HepG2 (cell line): Measurements from ENCODE around the gene NUP153. TPM values are rescaled to one million over a fixed set of nuclear protein-coding genes. Genes with fewer than 3 reads are reported as not detected.

Experiments used
- AGO1 ChIP-seq: fragments of 200-400 bp; formaldehyde crosslinking; IDR thresholded peaks from 2 replicates; pipeline ENCODE4 v1.6.1; 2017; ENCODE audit warnings: mild to moderate bottlenecking, low read depth, low read length, moderate library complexity; ENCODE audit not compliant: poor library complexity, severe bottlenecking
- CC2D1A ChIP-seq: sonication (generic); formaldehyde crosslinking; IDR thresholded peaks from 2 replicates; pipeline ENCODE4 v1.8.1; 2023; ENCODE audit warnings: mild to moderate bottlenecking, missing genetic modification reagents
- JARID2 ChIP-seq: sonication (generic); formaldehyde crosslinking; IDR thresholded peaks from 2 replicates; pipeline ENCODE4 v1.8.1; 2023; ENCODE audit warnings: missing genetic modification reagents, inconsistent platforms; ENCODE audit not compliant: insufficient replicate concordance
- KLF13 ChIP-seq: sonication (generic); formaldehyde crosslinking; IDR thresholded peaks from 2 replicates; pipeline ENCODE4 v1.4.0; 2020; ENCODE audit warnings: mild to moderate bottlenecking, missing genetic modification reagents
- PCBP2 ChIP-seq: fragments of 200-400 bp; formaldehyde crosslinking; optimal IDR thresholded peaks from 2 replicates; pipeline ENCODE3; 2018; ENCODE audit warnings: low read length, low read depth; ENCODE audit not compliant: poor library complexity, severe bottlenecking
- POLR2AphosphoS5 ChIP-seq: IDR thresholded peaks from 2 replicates; pipeline ENCODE4 v1.6.1; 2012; ENCODE audit warnings: low read depth, low read length
- TBP ChIP-seq: sonication (generic); formaldehyde crosslinking; IDR thresholded peaks from 2 replicates; pipeline ENCODE4 v1.5.0; 2020; ENCODE audit warnings: missing genetic modification reagents
- TGIF2 ChIP-seq: IDR thresholded peaks from 2 replicates; pipeline ENCODE4 v1.6.1; 2016; ENCODE audit warnings: control low read depth, missing compliant biosample characterization
- XRCC5 ChIP-seq: fragments of 200-400 bp; formaldehyde crosslinking; optimal IDR thresholded peaks from 2 replicates; pipeline ENCODE3; 2017; ENCODE audit warnings: mild to moderate bottlenecking, low read length
- ZEB1 ChIP-seq: IDR thresholded peaks from 2 replicates; pipeline ENCODE4 v1.6.1; 2012; ENCODE audit warnings: mild to moderate bottlenecking, low read depth, inconsistent platforms; ENCODE audit not compliant: insufficient replicate concordance
- ZFP90 ChIP-seq: sonication (generic); formaldehyde crosslinking; IDR thresholded peaks from 2 replicates; pipeline ENCODE4 v1.8.0; 2022; ENCODE audit warnings: missing genetic modification reagents, mild to moderate bottlenecking, inconsistent platforms, borderline replicate concordance
- ZFX ChIP-seq: sonication (generic); formaldehyde crosslinking; IDR thresholded peaks from 2 replicates; pipeline ENCODE4 v1.4.0; 2020; ENCODE audit warnings: mild to moderate bottlenecking, low read depth, missing genetic modification reagents, moderate library complexity
- ZNF225 ChIP-seq: sonication (generic); formaldehyde crosslinking; IDR thresholded peaks from 2 replicates; pipeline ENCODE4 v1.4.0; 2020; ENCODE audit warnings: mild to moderate bottlenecking, missing genetic modification reagents
- ZNF354B ChIP-seq: sonication (generic); formaldehyde crosslinking; IDR thresholded peaks from 2 replicates; pipeline ENCODE4 v1.8.0; 2022; ENCODE audit warnings: mild to moderate bottlenecking, missing genetic modification reagents
- ZNF484 ChIP-seq: sonication (generic); formaldehyde crosslinking; IDR thresholded peaks from 2 replicates; pipeline ENCODE4 v1.5.1; 2020; ENCODE audit warnings: mild to moderate bottlenecking, low read depth, missing genetic modification reagents, borderline replicate concordance
- ZNF558 ChIP-seq: sonication (generic); formaldehyde crosslinking; IDR thresholded peaks from 2 replicates; pipeline ENCODE4 v1.9.0; 2022; ENCODE audit warnings: mild to moderate bottlenecking, missing genetic modification reagents, borderline replicate concordance
- ZNF660 ChIP-seq: sonication (generic); formaldehyde crosslinking; IDR thresholded peaks from 2 replicates; pipeline ENCODE4 v1.5.1; 2020; ENCODE audit warnings: mild to moderate bottlenecking, low read depth, missing genetic modification reagents, borderline replicate concordance
- ZNF670 ChIP-seq: sonication (generic); formaldehyde crosslinking; IDR thresholded peaks from 2 replicates; pipeline ENCODE4 v1.8.0; 2022; ENCODE audit warnings: mild to moderate bottlenecking, missing genetic modification reagents, borderline replicate concordance
- ZNF768 ChIP-seq: sonication (generic); formaldehyde crosslinking; IDR thresholded peaks from 2 replicates; pipeline ENCODE4 v1.4.0; 2020; ENCODE audit warnings: missing genetic modification reagents
- ZNF839 ChIP-seq: sonication (generic); formaldehyde crosslinking; IDR thresholded peaks from 2 replicates; pipeline ENCODE4 v1.4.0; 2020; ENCODE audit warnings: missing genetic modification reagents, mild to moderate bottlenecking, borderline replicate concordance
- ZZZ3 ChIP-seq: sonication (generic); formaldehyde crosslinking; IDR thresholded peaks from 2 replicates; pipeline ENCODE4 v1.4.0; 2020; ENCODE audit warnings: missing genetic modification reagents, mild to moderate bottlenecking, borderline replicate concordance
- polyA plus RNA-seq, 8 experiments: library from polyadenylated mRNA; depleted of rRNA in 3 of 8; stranded (reverse) in 7 of 8; unstranded in 1 of 8; fragments of >200 nt; fragmentation: Illumina TruSeq in 4 of 8; extraction: Trizol in 4 of 8; gene quantifications; 2 replicates each; pipeline versions ENCODE4 v1.2.1 to v1.2.3, GENCODE V29; 2011 to 2016; ENCODE audit warnings: low read depth in 4 of 8, missing spikeins in 1 of 8, mixed read lengths in 1 of 8; ENCODE audit not compliant: insufficient read depth in 1 of 8
- total RNA-seq, 5 experiments: library from RNA; depleted of rRNA; stranded (reverse); fragments of >200 nt; fragmentation: Illumina TruSeq; extraction: Trizol; gene quantifications; 2 replicates each; pipeline ENCODE4 v1.2.3, GENCODE V29; 2016; ENCODE audit warnings: low read depth in 1 of 5
- TF ChIP-seq, protein P1 (sequence below): sonication (generic); formaldehyde crosslinking; IDR thresholded peaks from 2 replicates; pipeline ENCODE4 v1.4.0; 2020; ENCODE audit warnings: missing genetic modification reagents, borderline replicate concordance
- TF ChIP-seq, protein P2 (sequence below): sonication (generic); formaldehyde crosslinking; IDR thresholded peaks from 2 replicates; pipeline ENCODE4 v1.4.0; 2020; ENCODE audit warnings: mild to moderate bottlenecking, missing genetic modification reagents
- TF ChIP-seq, protein P3 (sequence below): sonication (generic); formaldehyde crosslinking; IDR thresholded peaks from 2 replicates; pipeline ENCODE4 v1.5.0; 2020; ENCODE audit warnings: mild to moderate bottlenecking, missing genetic modification reagents

NUP153 gene
- total and polyA plus RNA-seq, 2 of the 13 experiments (the other 11 are each of a cell fraction or from before 2014, with no cell fraction given): 29.8 to 55.2 TPM

DNA sequence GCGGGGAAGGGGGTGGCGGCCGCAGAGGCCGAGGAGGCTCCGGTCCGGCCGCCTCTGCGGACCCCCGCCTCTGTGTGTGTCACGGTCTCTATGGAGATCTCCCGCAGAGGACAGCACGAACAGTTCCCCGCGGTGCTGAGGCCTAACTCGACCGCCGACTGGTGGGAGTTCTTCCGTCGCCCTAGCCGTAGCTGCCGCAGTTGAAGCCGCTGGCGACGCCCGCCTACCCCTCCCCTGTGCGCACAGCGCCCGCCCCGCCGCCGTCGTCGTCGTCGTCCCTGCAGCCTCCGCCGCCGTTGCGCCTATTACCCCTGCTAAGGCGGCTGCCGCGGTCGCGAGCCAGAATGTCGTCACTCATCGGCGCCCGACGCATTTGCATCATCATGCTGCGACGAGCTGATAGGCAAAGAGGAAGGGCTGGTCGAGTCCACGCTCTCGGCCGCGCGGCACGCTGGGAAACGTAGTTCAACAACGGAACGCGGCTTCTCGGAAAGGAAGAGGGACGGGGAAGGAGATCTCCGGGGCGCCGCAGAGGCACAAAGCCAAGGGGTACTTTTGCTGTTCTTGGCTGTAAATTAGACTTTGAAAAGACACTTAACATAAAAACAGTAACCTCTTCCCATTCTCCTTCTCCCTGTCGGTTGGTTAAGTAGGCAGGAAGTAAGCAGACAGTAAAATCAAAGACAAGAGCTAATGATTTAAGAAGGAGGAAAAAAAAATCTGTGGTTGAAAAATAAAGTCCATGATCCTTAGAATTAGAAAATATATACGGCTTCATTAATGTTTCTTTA is at the start of gene NUP153 (continued):
- TF ChIP-seq, protein P1, sequence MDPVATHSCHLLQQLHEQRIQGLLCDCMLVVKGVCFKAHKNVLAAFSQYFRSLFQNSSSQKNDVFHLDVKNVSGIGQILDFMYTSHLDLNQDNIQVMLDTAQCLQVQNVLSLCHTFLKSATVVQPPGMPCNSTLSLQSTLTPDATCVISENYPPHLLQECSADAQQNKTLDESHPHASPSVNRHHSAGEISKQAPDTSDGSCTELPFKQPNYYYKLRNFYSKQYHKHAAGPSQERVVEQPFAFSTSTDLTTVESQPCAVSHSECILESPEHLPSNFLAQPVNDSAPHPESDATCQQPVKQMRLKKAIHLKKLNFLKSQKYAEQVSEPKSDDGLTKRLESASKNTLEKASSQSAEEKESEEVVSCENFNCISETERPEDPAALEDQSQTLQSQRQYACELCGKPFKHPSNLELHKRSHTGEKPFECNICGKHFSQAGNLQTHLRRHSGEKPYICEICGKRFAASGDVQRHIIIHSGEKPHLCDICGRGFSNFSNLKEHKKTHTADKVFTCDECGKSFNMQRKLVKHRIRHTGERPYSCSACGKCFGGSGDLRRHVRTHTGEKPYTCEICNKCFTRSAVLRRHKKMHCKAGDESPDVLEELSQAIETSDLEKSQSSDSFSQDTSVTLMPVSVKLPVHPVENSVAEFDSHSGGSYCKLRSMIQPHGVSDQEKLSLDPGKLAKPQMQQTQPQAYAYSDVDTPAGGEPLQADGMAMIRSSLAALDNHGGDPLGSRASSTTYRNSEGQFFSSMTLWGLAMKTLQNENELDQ (CRISPR knock-in tag): 0 out of 2 replicates have a peak, but pooled peaks have one; percentile 53
- peak; percentile 25; the same call in 1 of the 2 replicates for TF ChIP-seq ZNF839 (CRISPR knock-in tag)
- TF ChIP-seq KLF13: no peak
- TF ChIP-seq TBP (CRISPR knock-in tag): peak; percentile 98
- peak; percentile 45; the same call in 1 of the 2 replicates for TF ChIP-seq ZNF660 (CRISPR knock-in tag)
- peak; percentile 99 for TF ChIP-seq ZNF558 (CRISPR knock-in tag)
- peak; percentile 88 for TF ChIP-seq POLR2AphosphoS5
- peak; percentile 76; the same call in 1 of the 2 replicates for TF ChIP-seq ZNF768 (CRISPR knock-in tag)
- TF ChIP-seq, protein P2, sequence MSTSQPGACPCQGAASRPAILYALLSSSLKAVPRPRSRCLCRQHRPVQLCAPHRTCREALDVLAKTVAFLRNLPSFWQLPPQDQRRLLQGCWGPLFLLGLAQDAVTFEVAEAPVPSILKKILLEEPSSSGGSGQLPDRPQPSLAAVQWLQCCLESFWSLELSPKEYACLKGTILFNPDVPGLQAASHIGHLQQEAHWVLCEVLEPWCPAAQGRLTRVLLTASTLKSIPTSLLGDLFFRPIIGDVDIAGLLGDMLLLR: peak; percentile 93
- peak; percentile 86; the same call in 1 of the 2 replicates for TF ChIP-seq ZZZ3 (CRISPR knock-in tag)
- TF ChIP-seq CC2D1A: no peak
- TF ChIP-seq, protein P3, sequence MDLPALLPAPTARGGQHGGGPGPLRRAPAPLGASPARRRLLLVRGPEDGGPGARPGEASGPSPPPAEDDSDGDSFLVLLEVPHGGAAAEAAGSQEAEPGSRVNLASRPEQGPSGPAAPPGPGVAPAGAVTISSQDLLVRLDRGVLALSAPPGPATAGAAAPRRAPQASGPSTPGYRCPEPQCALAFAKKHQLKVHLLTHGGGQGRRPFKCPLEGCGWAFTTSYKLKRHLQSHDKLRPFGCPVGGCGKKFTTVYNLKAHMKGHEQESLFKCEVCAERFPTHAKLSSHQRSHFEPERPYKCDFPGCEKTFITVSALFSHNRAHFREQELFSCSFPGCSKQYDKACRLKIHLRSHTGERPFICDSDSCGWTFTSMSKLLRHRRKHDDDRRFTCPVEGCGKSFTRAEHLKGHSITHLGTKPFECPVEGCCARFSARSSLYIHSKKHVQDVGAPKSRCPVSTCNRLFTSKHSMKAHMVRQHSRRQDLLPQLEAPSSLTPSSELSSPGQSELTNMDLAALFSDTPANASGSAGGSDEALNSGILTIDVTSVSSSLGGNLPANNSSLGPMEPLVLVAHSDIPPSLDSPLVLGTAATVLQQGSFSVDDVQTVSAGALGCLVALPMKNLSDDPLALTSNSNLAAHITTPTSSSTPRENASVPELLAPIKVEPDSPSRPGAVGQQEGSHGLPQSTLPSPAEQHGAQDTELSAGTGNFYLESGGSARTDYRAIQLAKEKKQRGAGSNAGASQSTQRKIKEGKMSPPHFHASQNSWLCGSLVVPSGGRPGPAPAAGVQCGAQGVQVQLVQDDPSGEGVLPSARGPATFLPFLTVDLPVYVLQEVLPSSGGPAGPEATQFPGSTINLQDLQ (CRISPR knock-in tag): peak; percentile 97
- TF ChIP-seq ZNF354B (CRISPR knock-in tag): no peak
- TF ChIP-seq ZFP90 (CRISPR knock-in tag): peak; percentile 96
- TF ChIP-seq ZFX: peak; percentile 95
- no peak; the same call in 1 of the 2 replicates for TF ChIP-seq ZNF225 (CRISPR knock-in tag)
- peak; percentile 29 for TF ChIP-seq AGO1
- no peak for TF ChIP-seq ZNF670
- peak; percentile 91 for TF ChIP-seq XRCC5
- peak; percentile 89 for TF ChIP-seq TGIF2 (CRISPR knock-in tag)
- TF ChIP-seq PCBP2: no peak
- TF ChIP-seq JARID2: no peak
- TF ChIP-seq ZNF484 (CRISPR knock-in tag): no peak
- TF ChIP-seq ZEB1: peak; percentile 59
